HG03135 (cell line): Measurements from ENCODE around the gene HEPH.
"Not testable (repeated sequence)": the region's sequence is repeated elsewhere in the genome, so short reads cannot be mapped to it uniquely, and the experiment has no call there.

Source experiments
- ATAC-seq: cut with Tn5 transposase; IDR thresholded peaks from one replicate; pipeline ENCODE4 v1.9.1; 2021; ENCODE audit warnings: mild to moderate bottlenecking, moderate library complexity; ENCODE audit not compliant: unreplicated experiment

The HEPH gene, protein sequence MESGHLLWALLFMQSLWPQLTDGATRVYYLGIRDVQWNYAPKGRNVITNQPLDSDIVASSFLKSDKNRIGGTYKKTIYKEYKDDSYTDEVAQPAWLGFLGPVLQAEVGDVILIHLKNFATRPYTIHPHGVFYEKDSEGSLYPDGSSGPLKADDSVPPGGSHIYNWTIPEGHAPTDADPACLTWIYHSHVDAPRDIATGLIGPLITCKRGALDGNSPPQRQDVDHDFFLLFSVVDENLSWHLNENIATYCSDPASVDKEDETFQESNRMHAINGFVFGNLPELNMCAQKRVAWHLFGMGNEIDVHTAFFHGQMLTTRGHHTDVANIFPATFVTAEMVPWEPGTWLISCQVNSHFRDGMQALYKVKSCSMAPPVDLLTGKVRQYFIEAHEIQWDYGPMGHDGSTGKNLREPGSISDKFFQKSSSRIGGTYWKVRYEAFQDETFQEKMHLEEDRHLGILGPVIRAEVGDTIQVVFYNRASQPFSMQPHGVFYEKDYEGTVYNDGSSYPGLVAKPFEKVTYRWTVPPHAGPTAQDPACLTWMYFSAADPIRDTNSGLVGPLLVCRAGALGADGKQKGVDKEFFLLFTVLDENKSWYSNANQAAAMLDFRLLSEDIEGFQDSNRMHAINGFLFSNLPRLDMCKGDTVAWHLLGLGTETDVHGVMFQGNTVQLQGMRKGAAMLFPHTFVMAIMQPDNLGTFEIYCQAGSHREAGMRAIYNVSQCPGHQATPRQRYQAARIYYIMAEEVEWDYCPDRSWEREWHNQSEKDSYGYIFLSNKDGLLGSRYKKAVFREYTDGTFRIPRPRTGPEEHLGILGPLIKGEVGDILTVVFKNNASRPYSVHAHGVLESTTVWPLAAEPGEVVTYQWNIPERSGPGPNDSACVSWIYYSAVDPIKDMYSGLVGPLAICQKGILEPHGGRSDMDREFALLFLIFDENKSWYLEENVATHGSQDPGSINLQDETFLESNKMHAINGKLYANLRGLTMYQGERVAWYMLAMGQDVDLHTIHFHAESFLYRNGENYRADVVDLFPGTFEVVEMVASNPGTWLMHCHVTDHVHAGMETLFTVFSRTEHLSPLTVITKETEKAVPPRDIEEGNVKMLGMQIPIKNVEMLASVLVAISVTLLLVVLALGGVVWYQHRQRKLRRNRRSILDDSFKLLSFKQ

GRCh38 chrX:66163849-66164411 lies at the start of gene HEPH:
Gene HEPH (plus strand): TSS chrX:66164247. CDS start chrX:66170571, 6,324 bp downstream.
- ATAC-seq: peak; percentile 76

GRCh38 chrX:66118722-66119121 lies 45.3 kb upstream of the HEPH start:
- ATAC-seq: not testable (repeated sequence)

- ATAC-seq: not testable (repeated sequence)
Measured at GRCh38 chrX:66121354-66121753, 42.7 kb upstream of the HEPH start.

GRCh38 chrX:66126662-66127061 lies 37.4 kb upstream of the HEPH start:
- no peak for ATAC-seq

GRCh38 chrX:66130469-66130868 lies 33.6 kb upstream of the HEPH start:
- ATAC-seq: no peak

GRCh38 chrX:66135284-66135683 lies 28.8 kb upstream of the HEPH start:
- ATAC-seq: not testable (repeated sequence)

DNA sequence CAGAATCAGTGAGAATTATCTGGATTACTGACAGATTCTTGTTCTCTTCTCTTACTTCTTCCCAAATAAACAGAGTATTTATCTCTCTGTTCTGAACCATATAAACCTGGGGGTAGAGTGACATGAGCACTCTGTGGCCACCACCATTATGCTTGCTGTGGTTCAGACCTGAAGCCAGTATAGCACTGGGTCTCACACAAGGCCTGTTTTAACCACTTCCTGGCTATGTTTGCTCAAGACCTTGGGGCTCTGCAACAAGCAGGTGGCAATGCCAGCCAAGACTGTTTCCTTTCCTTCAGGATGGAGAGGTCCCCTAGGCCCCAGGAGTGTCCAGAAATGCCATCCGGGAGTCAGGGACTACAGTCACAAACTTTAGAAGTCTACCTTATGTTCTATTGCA lies 21.7 kb upstream of the HEPH start:
- ATAC-seq: no peak

DNA sequence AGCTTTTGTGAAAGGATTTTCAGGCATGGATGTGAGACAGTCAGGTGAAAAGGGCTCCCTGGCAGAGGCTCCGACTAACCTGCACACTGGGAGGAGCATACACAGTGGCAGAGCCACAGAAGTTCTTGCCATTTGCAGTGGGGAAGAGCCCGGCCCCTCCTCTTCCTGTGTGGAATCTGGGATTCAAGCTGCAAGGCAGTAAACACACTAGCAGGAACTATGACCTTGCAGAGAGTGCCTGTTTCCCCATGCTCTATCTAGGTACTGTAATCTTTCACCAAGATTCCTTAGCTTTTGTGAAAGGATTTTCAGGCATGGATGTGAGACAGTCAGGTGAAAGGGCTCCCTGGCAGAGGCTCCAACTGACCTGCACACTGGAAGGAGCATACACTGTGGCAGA lies 19.8 kb upstream of the HEPH start:
- ATAC-seq: no peak

- no peak for ATAC-seq
Measured at GRCh38 chrX:66149519-66149918, 14.5 kb upstream of the HEPH start.

DNA sequence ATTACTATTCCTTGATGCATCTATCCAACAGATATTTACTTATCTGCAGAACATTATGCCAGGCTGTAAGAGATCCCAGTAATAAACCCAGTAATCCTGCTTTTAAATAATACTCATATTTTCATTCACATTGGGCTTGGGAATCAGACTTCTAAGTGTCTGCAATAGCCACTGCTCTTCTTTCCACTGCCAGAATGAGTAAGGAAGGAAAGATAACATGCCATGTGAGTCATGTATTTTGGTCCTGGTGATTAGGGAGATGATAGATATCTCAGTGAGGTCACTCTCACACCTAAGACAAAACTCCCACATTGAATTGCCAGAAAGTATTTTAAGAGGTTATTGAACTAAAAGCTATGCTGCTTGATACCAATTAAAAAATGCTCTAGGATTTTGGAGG lies 13.9 kb upstream of the HEPH start:
- no peak for ATAC-seq

DNA sequence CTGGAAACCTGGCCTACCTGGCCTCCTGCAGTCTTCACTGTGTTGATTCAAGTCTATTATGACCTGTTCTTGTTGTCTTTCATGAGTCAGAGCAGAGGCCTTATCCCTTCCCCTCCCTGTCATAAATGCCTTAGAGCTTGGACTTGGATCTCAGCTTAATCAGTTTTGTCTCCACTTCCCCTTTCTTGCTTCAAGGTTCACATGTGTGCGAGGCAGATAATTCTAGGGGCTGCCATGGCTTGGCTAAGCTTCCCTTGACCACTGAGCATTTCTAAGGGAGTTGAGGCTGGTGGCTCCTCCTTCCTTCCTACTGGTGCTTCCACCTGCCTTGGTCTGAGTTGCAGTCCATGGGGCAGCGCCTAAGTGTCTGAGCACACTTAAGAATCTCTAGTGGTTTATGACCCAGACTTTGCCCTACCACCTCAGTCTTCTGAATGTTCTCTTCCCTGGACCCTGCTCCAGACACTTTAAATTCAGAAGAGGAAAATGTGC lies 1.7 kb upstream of the HEPH start:
- no peak for ATAC-seq

GRCh38 chrX:66163447-66163846 lies 600 bp upstream of the HEPH start:
- peak; percentile 56 for ATAC-seq

- no peak for ATAC-seq
Measured at GRCh38 chrX:66164470-66164869, 423 bp downstream of the HEPH start.

- ATAC-seq: no peak
Measured at GRCh38 chrX:66164931-66165330, 884 bp downstream of the HEPH start.

DNA sequence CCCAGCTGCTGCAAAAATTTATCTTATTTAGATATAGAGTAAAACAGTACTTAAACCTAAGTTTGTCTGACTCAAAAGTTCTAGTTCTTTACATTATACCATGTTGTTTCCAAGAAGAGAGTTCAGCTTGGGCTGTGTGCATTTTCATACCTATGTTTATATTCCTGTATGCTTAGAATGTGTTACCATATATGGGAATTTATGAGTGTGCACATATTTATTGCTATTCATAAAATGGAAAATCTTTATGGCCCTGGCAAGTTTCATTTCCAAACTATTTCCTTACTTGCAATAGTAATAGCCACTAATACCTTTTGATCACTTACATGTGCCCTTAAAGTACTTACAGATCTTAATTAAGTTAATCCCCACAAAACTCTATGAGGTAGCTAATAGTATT lies 2.6 kb downstream of the HEPH start:
- no peak for ATAC-seq

- no peak for ATAC-seq
Measured at GRCh38 chrX:66167431-66167830, 3.4 kb downstream of the HEPH start.

GRCh38 chrX:66176134-66176533 lies 12.1 kb downstream of the HEPH start:
- no peak for ATAC-seq

DNA sequence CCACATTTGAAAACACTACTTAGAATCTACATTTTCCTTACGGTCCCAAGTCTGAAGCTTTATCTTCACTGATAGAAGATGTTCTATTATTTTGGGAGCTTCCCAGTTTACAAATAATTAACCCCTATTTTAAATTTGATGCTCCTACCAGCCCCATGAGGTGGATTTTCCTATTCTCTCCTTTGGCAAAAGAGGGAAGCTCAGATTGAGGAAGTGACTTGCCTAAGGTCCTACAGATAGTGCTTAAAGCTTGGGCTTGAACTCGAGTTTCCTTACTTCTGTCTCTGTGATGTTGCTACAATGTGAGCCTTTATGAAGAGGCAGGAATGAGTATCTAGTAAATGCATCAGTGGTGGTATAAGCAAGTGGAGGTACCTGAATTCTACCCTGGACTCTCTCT lies 27.5 kb downstream of the HEPH start:
- no peak for ATAC-seq

DNA sequence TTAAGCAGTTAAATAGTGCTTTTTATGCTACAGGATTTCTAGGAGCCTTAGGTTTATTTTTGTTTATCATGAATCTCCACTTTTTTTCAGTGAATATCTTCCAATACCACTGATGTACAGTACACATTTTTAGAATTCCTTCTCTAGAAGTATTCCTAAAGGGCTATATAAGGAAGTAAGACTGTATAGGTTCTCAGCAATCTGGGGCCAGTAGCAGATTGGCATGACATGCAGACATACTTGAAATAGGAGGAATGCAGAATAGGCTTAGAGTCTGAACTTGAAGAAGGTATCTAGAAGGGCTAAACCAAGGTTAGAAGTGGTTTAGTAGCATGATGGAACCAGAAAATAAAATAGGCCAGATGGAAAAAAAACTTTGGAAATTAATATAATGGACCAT lies 29.8 kb downstream of the HEPH start:
- no peak for ATAC-seq

- no peak for ATAC-seq
Measured at GRCh38 chrX:66200050-66200664, 36.1 kb downstream of the HEPH start.
